HFFc6 (cell line): ENCODE results near the gene CAV3. TPM values are rescaled to one million over a fixed set of nuclear protein-coding genes. Genes with fewer than 3 reads are reported as not detected.
A peak's percentile ranks its signal among the peaks of the same experiment; 100 is the strongest.

Experiments used
- DNase-seq: peaks from one replicate; pipeline ENCODE4 v3.0.0-alpha.2; 2018
- H3K27ac Mint-ChIP-seq: 2 replicates; pipeline ENCODE4 v1.8.0; 2020; ENCODE audit warnings: mild to moderate bottlenecking, mixed read lengths
- H3K27me3 Mint-ChIP-seq: 2 replicates; pipeline ENCODE4 v1.8.0; 2021; ENCODE audit warnings: mild to moderate bottlenecking, moderate library complexity, mixed read lengths; ENCODE audit not compliant: insufficient read depth
- H3K36me3 Mint-ChIP-seq: 2 replicates; pipeline ENCODE4 v1.8.0; 2021; ENCODE audit warnings: low read depth, mixed read lengths
- H3K4me1 Mint-ChIP-seq: 2 replicates; pipeline ENCODE4 v1.8.0; 2020; ENCODE audit warnings: low read depth, mixed read lengths
- H3K4me3 Mint-ChIP-seq: 2 replicates; pipeline ENCODE4 v1.8.0; 2020; ENCODE audit warnings: mild to moderate bottlenecking, moderate library complexity, mixed read lengths
- H3K9me3 Mint-ChIP-seq: 2 replicates; pipeline ENCODE4 v1.8.0; 2020; ENCODE audit warnings: mild to moderate bottlenecking, mixed read lengths
- CTCF ChIP-seq: fragments of 200-600 bp; sonication (generic); IDR thresholded peaks from 2 replicates; pipeline ENCODE4 v1.5.0; 2021; ENCODE audit warnings: antibody characterized with exemption, mild to moderate bottlenecking
- total RNA-seq, 6 experiments: library from RNA; stranded (reverse); fragmentation: NEBNext Ultra II Directional; extraction: Animal tissue kit (Norgen Biotek cat#: 25700); gene quantifications; 2 replicates in 1 of 6; 3 replicates in 5 of 6; pipeline ENCODE4 v1.2.3, GENCODE V29; 2021

CAV3 gene
- total RNA-seq, 6 experiments from 2014 or later: 0.25 TPM; not detected in 5

- Mint-ChIP-seq H3K4me1 (peaks cover under 1% of the 10 kb centered on the region), H3K4me3 (no peak overlapping the region), H3K9me3 (peaks cover 7% of the 10 kb centered on the region; the same call in 1 of the 2 replicates), H3K27ac (peak overlapping the region; percentile 61), H3K27me3 (no peaks in the 10 kb centered on the region; the same call in 1 of the 2 replicates), H3K36me3 (peaks cover 16% of the 10 kb centered on the region)
- peak; percentile 12 for DNase-seq
- TF ChIP-seq CTCF: no peak
Observed at GRCh38 chr3:8784676-8785435, 51.3 kb downstream of the CAV3 start.

GRCh38 chr3:8790529-8790928 is 56.9 kb downstream of the CAV3 start:
- no peak overlapping the region for H3K4me3 Mint-ChIP-seq
- H3K27ac Mint-ChIP-seq: no peak overlapping the region
- peaks cover 20% of the 10 kb centered on the region for H3K36me3 Mint-ChIP-seq
- peaks cover 29% of the 10 kb centered on the region for H3K4me1 Mint-ChIP-seq
- DNase-seq: no peak
- H3K9me3 Mint-ChIP-seq: peaks cover 7% of the 10 kb centered on the region; the same call in 1 of the 2 replicates
- no peaks in the 10 kb centered on the region; the same call in 1 of the 2 replicates for H3K27me3 Mint-ChIP-seq
- TF ChIP-seq CTCF: no peak

- no peaks in the 10 kb centered on the region; the same call in 1 of the 2 replicates for H3K27me3 Mint-ChIP-seq
- TF ChIP-seq CTCF: no peak
- H3K4me3 Mint-ChIP-seq: no peak overlapping the region; the same call in 1 of the 2 replicates
- peak; percentile 79 for DNase-seq
- peak overlapping the region; percentile 85 for H3K27ac Mint-ChIP-seq
- H3K36me3 Mint-ChIP-seq: peaks cover 20% of the 10 kb centered on the region
- peaks cover 32% of the 10 kb centered on the region for H3K4me1 Mint-ChIP-seq
- peaks cover 7% of the 10 kb centered on the region; the same call in 1 of the 2 replicates for H3K9me3 Mint-ChIP-seq
Observed at GRCh38 chr3:8793242-8793641, 59.6 kb downstream of the CAV3 start.

GRCh38 chr3:8794247-8794646 is 60.6 kb downstream of the CAV3 start:
- no peak for DNase-seq
- Mint-ChIP-seq H3K4me3 (no peak overlapping the region), H3K9me3 (peaks cover 3% of the 10 kb centered on the region; the same call in 1 of the 2 replicates), H3K36me3 (peaks cover 13% of the 10 kb centered on the region), H3K4me1 (peaks cover 41% of the 10 kb centered on the region), H3K27me3 (no peaks in the 10 kb centered on the region; the same call in 1 of the 2 replicates), H3K27ac (no peak overlapping the region)
- no peak for TF ChIP-seq CTCF

Other genes starting within 250 kb of the CAV3 start
- gene LMCD1, start 232.0 kb upstream of the CAV3 start, total RNA-seq: 10 to 100 TPM; 20.1 to 50.6 (median 23.3) TPM
- under 1 TPM in 4 of 6 experiments, not detected in 2; 0.28 to 0.51 (median 0.37) TPM for gene SSUH2, start 89.0 kb upstream of the CAV3 start, total RNA-seq
- 100 to 1,000 TPM; 596 to 899 (median 635) TPM for gene OXTR, start 35.8 kb downstream of the CAV3 start, total RNA-seq
- 10 to 100 TPM; 25.0 to 34.0 (median 31.9) TPM for gene RAD18, start 229.7 kb downstream of the CAV3 start, total RNA-seq